NB4 (cell line): ENCODE results near the gene SOCS7.

Experiments
- CTCF ChIP-seq: IDR thresholded peaks from one replicate; pipeline ENCODE4 v1.5.1; 2012; ENCODE audit warnings: low read depth, low read length
- MAX ChIP-seq: IDR thresholded peaks from 2 replicates; pipeline ENCODE4 v1.6.1; 2011; ENCODE audit warnings: low read depth, low read length
- MYC ChIP-seq: IDR thresholded peaks from 2 replicates; pipeline ENCODE4 v1.6.1; 2011; ENCODE audit warnings: low read depth, low read length
- POLR2A ChIP-seq: IDR thresholded peaks from 2 replicates; pipeline ENCODE4 v1.6.1; 2011; ENCODE audit warnings: mild to moderate bottlenecking; ENCODE audit not compliant: insufficient read length; ENCODE audit errors: extremely low read depth

- TF ChIP-seq CTCF (no peak), MYC (no peak), MAX (no peak), POLR2A (no peak)
Measured at GRCh38 chr17:38339891-38340290, 11.8 kb upstream of the SOCS7 start.
